Heart left ventricle (tissue), 13 donors: ENCODE results near the gene CMIP.

Experiments
- POLR2A ChIP-seq, 2 donors: fragments of 450-650 bp; IDR thresholded peaks; one replicate each; pipeline ENCODE4 v1.6.1; 2017; ENCODE audit warnings: antibody characterized with exemption in 2 of 2, mild to moderate bottlenecking in 2 of 2, moderate library complexity in 2 of 2
- TF ChIP-seq, protein P1 (sequence below), 12 donors: fragments of 200-600 bp; sonication (generic) in 4 of 12; IDR thresholded peaks; one replicate each; pipeline versions ENCODE4 v1.5.0 to v1.8.0; 2018 to 2022; ENCODE audit warnings: antibody characterized with exemption in 12 of 12, mild to moderate bottlenecking in 5 of 12
- donor health status: ischemic (EF 13 %, LVEDD 7.1; RV severe dilation, severe dysfunction).
- donor health status: DM: no; HTN: yes; CAD: no.
- donor health status: DM: no; HTN: no; CAD: no.
- donor health status: ischemic (EF 25% LVEDD 6.9; RV normal size, moderate dysfunction).
- donor health status: ischemic (EF 25% LVEDD 5.7; RV mildly dilated, moderate dysfunction).
- donor health status: ischemic (EF 35%, LVEDD 5.7; RV mildly dilated, moderate dysfunction).
- donor health status: nonischemic (EF 11% LVEDD 7.7; RV severe dilation, severe dysfunction).
- donor health status: DM: yes; HTN: yes; CAD: no.
- donor health status: PGD.
- donor health status: ischemic (EF 29% LVEDD 5.4; RV normal size, mild dysfunction).
- donor health status: nonischemic (EF 23%, LVEDD 6.1; RV moderate dilation, normal function).

DNA sequence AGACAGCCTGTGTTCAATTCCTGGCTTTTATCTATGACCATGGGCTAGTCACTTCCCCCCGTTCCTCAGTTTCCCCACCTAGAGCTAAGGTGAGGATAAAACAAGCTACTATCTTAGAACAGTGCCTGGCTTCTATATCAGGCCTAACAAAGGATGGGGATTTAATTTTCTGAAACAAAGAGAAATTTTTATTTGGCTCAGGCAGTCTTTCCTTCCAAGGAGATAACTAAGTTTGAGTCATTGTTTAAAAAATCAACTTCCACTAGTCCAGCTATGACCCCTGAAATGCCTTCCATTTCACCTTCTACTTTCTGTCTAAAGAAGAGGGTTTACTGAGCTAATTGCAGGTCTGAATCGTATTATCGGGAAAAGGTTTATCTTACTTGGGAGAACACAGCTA, 99.0 kb downstream of the CMIP start:
- TF ChIP-seq, protein P1, sequence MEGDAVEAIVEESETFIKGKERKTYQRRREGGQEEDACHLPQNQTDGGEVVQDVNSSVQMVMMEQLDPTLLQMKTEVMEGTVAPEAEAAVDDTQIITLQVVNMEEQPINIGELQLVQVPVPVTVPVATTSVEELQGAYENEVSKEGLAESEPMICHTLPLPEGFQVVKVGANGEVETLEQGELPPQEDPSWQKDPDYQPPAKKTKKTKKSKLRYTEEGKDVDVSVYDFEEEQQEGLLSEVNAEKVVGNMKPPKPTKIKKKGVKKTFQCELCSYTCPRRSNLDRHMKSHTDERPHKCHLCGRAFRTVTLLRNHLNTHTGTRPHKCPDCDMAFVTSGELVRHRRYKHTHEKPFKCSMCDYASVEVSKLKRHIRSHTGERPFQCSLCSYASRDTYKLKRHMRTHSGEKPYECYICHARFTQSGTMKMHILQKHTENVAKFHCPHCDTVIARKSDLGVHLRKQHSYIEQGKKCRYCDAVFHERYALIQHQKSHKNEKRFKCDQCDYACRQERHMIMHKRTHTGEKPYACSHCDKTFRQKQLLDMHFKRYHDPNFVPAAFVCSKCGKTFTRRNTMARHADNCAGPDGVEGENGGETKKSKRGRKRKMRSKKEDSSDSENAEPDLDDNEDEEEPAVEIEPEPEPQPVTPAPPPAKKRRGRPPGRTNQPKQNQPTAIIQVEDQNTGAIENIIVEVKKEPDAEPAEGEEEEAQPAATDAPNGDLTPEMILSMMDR (IDR thresholded peaks at IDR 0.05): no peak
- no peak for TF ChIP-seq POLR2A (IDR thresholded peaks at IDR 0.05)
